Hematopoietic multipotent progenitor cell (in vitro differentiated cells): Measurements from ENCODE around the gene ARHGAP4. TPM values are rescaled to one million over a fixed set of nuclear protein-coding genes. Genes with fewer than 3 reads are reported as not detected.

Experiments
- DNase-seq, 3 donors: peaks; one replicate each; pipeline ENCODE4 v3.0.0-alpha.2; 2011 to 2015; ENCODE audit warnings: low read depth in 2 of 3, low spot score in 2 of 3
- total RNA-seq: library from RNA; depleted of rRNA; stranded (reverse); fragments of >200 nt; gene quantifications from one replicate; pipeline ENCODE4 v1.2.3, GENCODE V29; 2012

Gene ARHGAP4
- total RNA-seq = 242 TPM

GRCh38 chrX:153925739-153926551 is at the start of gene ARHGAP4:
TSS of gene ARHGAP4 (minus strand) at chrX:153926264. CDS start at chrX:153926202, 62 bp downstream.
- DNase-seq = no peak

DNA sequence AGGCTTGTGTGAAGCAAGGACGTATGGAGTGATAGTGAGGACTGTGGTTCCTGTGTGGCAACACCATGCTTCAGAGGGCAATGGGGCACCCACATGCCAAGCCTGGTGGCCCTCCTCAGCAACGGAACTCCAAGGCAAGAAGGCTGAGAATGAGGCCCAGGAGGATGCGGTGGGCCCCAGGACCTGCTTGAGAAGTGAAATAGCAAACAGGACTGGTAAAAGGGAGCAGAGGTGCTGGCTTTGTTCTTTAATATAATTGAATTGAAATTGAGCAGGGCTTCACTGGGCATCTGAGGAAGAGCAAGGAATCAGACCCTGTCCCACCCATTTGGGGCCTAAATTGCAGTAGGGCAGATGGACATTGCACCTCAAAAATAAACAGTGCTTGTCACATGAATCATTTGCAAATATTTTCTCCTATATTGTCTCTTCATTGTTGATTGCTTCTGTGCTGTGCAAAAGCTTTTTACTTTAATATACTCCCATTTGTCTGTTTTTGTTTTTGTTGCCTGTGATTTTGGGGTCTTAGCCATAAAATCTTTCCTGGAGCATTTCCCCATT is 48.7 kb upstream of the ARHGAP4 start:
- no peak for DNase-seq

- DNase-seq = no peak
Observed at GRCh38 chrX:153974003-153974725, 48.1 kb upstream of the ARHGAP4 start.

DNA sequence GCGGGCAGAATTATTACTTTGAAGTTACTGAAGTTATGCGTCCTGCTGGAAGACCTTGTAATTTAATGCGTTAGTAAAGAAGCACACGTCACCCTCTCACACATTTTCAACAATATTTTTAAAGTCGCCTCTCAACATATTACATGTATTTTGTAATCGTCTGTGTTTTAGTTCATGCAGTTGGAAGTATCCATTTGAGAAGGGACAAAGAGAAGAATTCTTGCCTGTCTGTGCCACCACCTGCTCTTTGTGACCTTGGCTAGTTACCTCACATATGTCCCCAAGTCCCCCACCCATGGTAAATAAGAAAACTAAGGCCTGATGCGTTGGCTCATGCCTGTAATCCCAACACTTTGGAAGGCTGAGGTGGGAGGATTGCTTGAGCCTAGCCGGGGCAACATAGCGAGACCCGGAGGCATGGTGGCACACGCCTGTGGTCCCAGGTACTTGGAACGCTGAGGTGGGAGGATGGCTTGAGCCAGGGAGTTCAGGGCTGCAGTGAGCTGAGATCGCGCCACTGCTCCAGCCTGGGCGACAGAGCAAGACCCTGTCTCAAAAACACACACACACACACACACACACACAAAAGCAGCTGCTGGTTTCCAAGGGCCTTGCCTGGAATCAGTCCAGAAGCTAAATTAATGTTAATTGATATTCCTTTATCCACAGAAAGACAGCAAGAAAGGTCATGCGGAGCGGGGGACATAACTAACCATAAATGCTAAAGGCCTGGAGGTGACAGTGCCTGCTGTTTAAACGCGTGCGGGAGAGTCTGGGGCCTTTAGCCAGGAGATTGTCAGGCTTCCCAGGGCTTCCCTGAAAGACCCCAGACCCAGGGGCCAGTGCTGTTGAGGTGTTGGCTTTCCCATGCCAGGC is 47.3 kb upstream of the ARHGAP4 start:
- no peak for DNase-seq

DNA sequence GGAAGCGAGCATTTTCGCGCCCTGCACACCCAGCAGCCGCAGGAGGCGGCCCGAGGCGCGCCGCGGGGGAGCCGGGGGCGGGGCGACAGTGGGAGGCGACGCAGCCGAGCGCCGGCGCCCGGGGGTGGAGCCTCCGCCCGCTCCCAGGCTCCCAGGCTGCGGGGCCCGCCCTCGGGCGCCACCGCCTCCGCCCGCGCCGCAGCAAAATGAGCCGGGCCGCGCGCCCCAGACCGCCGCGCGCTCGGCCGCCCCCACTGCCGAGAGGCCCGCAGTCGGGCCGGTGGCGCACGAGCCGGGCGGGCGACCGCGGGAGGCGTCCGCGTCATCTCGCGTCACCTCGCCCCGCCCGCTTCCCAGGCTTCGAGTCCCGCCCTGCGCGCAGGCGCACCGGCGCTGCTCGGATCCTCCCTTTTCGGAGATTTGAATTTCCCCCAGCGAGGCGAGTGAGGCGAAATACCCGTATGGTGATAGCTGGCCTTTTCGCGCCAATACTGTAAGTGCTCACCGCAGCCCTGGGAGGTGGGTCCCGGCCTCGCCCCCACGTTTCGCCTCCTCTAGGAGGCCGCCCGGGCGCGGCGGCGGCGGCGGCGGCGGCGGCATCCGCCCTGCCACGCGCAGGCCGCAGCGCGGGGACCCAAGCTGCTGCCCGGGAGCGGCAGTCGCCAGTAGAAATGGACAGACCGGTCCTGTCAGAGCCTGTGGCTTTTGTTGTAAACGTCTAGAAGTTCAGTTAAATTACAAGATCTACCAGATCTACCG is 46.5 kb upstream of the ARHGAP4 start, which contains the start of gene TMEM187:
TMEM187 (plus strand) TSS at position 387 of the 759 bp plus-strand sequence. CDS start 9,309 bp downstream, outside the sequence.
- peak; percentile 85 to 91 (median 89) for DNase-seq

DNA sequence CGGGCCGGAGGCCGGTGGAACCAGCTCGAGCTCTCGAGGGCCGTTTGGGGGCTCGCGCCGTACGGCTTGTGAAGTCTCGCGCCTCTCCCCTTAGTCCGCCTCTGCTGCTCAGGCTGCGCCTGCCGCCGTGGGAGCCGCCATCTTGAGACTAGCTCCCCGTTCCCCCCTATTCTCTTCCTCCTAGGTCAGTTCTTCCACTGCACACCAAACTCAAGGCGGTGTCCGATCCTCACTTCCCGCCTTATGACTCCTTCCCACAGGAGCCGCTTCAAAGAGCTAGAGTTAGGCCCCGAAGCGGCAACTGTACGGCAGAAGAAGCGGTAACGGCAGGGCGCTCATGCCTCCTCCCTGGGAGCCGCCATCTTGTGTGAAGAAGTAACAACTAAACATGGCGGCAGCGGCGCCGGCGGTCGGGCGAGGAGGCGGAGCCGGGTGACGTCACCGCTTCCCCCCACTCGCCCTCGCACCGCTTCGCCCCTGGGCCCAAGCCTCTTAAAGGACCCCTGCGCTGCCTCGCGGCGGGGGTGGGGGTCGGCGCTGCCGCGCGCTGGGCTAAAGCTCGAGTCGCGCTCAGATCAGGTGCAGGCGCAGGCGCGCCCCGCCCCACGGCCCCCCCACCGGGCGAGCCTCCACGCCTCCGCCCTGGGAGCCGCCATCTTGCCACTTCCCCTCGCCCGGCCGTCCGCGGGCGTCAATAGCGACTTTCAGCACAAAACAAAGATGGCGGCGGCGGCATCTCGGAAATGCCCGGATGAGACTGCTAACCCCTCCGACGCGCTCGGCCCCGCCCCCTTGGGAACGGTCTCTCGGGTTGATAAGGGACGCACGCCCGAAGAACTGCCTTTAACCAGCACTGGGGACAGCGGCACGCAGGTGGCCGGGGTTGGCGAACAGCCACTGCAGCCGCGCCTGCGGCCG is 45.6 kb upstream of the ARHGAP4 start, which contains the start of gene HCFC1:
HCFC1 (minus strand) TSS at position 369 of the 918 bp plus-strand sequence. CDS start 978 bp downstream, outside the sequence.
- peak; percentile 85 to 94 (median 88) for DNase-seq

- peak; percentile 76 to 91 (median 83) for DNase-seq
Observed at GRCh38 chrX:153971124-153971449, 45.0 kb upstream of the ARHGAP4 start.

- peak in 1 of 3 donors; percentile 56 for DNase-seq
Observed at GRCh38 chrX:153970357-153971123, 44.5 kb upstream of the ARHGAP4 start.

GRCh38 chrX:153969904-153970356 is 43.9 kb upstream of the ARHGAP4 start:
- DNase-seq = no peak

- no peak for DNase-seq
Observed at GRCh38 chrX:153969125-153969903, 43.2 kb upstream of the ARHGAP4 start.

- peak in 1 of 3 donors; percentile 52 for DNase-seq
Observed at GRCh38 chrX:153968754-153969124, 42.7 kb upstream of the ARHGAP4 start.

- DNase-seq = no peak
Observed at GRCh38 chrX:153968255-153968654, 42.2 kb upstream of the ARHGAP4 start.

GRCh38 chrX:153967536-153968224 is 41.6 kb upstream of the ARHGAP4 start:
- DNase-seq = no peak

- DNase-seq = no peak
Observed at GRCh38 chrX:153966841-153967535, 40.9 kb upstream of the ARHGAP4 start.

GRCh38 chrX:153966283-153966688 is 40.2 kb upstream of the ARHGAP4 start:
- no peak for DNase-seq

- DNase-seq = no peak
Observed at GRCh38 chrX:153965406-153965805, 39.3 kb upstream of the ARHGAP4 start.
